GM21529 (cell line): ENCODE data around the gene LYRM4.
"Not testable (repeated sequence)": the region's sequence is repeated elsewhere in the genome, so short reads cannot be mapped to it uniquely, and the experiment has no call there.

Source experiments
- ATAC-seq: cut with Tn5 transposase; IDR thresholded peaks from one replicate; pipeline ENCODE4 v1.9.1; 2021; ENCODE audit not compliant: unreplicated experiment

Gene LYRM4

GRCh38 chr6:5123296-5124143 lies 137.2 kb downstream of the LYRM4 start:
- ATAC-seq: no peak

- ATAC-seq: no peak
These were observed 138.1 kb downstream of the LYRM4 start for GRCh38 chr6:5122504-5123112.

GRCh38 chr6:5121956-5122355 lies 138.8 kb downstream of the LYRM4 start:
- no peak for ATAC-seq

- no peak for ATAC-seq
These were observed 139.3 kb downstream of the LYRM4 start for GRCh38 chr6:5121479-5121878.

- not testable (repeated sequence) for ATAC-seq
These were observed 140.2 kb downstream of the LYRM4 start for GRCh38 chr6:5120543-5120942.

- ATAC-seq: no peak
These were observed 140.7 kb downstream of the LYRM4 start for GRCh38 chr6:5120011-5120410.

GRCh38 chr6:5119090-5119951 lies 141.4 kb downstream of the LYRM4 start:
- ATAC-seq: no peak

GRCh38 chr6:5116243-5116991 lies 144.3 kb downstream of the LYRM4 start:
- ATAC-seq: no peak

GRCh38 chr6:5115168-5115567 lies 145.6 kb downstream of the LYRM4 start:
- ATAC-seq: no peak

- ATAC-seq: no peak
These were observed 147.7 kb downstream of the LYRM4 start for GRCh38 chr6:5113096-5113495.

- ATAC-seq: no peak
These were observed 148.5 kb downstream of the LYRM4 start for GRCh38 chr6:5112066-5112799.

- no peak for ATAC-seq
These were observed 149.1 kb downstream of the LYRM4 start for GRCh38 chr6:5111626-5112025.

- ATAC-seq: no peak
These were observed 150.5 kb downstream of the LYRM4 start for GRCh38 chr6:5110246-5110645.

GRCh38 chr6:5109436-5109835 lies 151.3 kb downstream of the LYRM4 start:
- ATAC-seq: no peak

- no peak for ATAC-seq
These were observed 152.1 kb downstream of the LYRM4 start for GRCh38 chr6:5108536-5109150.

GRCh38 chr6:5108068-5108467 lies 152.7 kb downstream of the LYRM4 start:
- no peak for ATAC-seq

- no peak for ATAC-seq
These were observed 153.4 kb downstream of the LYRM4 start for GRCh38 chr6:5107341-5107740.

- ATAC-seq: no peak
These were observed 155.6 kb downstream of the LYRM4 start for GRCh38 chr6:5105146-5105545.

GRCh38 chr6:5104667-5105066 lies 156.1 kb downstream of the LYRM4 start:
- ATAC-seq: no peak

- no peak for ATAC-seq
These were observed 157.5 kb downstream of the LYRM4 start for GRCh38 chr6:5103250-5103649.
